GM12878 (cell line): ENCODE measurements around the gene PSME3IP1.
"Not testable (repeated sequence)": the region's sequence is repeated elsewhere in the genome, so short reads cannot be mapped to it uniquely, and the experiment has no call there.

Experiments used
- CHD2 ChIP-seq: IDR thresholded peaks from 2 replicates; pipeline ENCODE4 v1.6.1; 2011; ENCODE audit warnings: low read depth, low read length, improper control_type of control experiment, borderline replicate concordance
- CTCF ChIP-seq, 3 experiments: IDR thresholded peaks in 2 of 3; conservative IDR thresholded peaks in 1 of 3; 2 replicates each; pipeline ENCODE4 v1.5.1; 2011; ENCODE audit warnings: low read depth in 3 of 3, low read length in 3 of 3, mild to moderate bottlenecking in 3 of 3, control low read depth in 2 of 3, moderate library complexity in 2 of 3, inconsistent platforms in 1 of 3, mixed read lengths in 1 of 3; ENCODE audit not compliant: control insufficient read depth in 2 of 3, insufficient read depth in 1 of 3; ENCODE audit errors: extremely low read depth in 1 of 3
- POLR2A ChIP-seq: IDR thresholded peaks from 2 replicates; pipeline ENCODE4 v1.6.1; 2011; ENCODE audit warnings: low read depth, mild to moderate bottlenecking, low read length
- ZBTB4 ChIP-seq: fragments of 450-650 bp; formaldehyde crosslinking; IDR thresholded peaks from 2 replicates; pipeline ENCODE4 v1.4.0; 2022; ENCODE audit warnings: mild to moderate bottlenecking, moderate library complexity

- TF ChIP-seq ZBTB4 (CRISPR knock-in tag); CHD2; CTCF (IDR thresholded peaks at IDR 0.05 in 2 of 3, conservative IDR thresholded peaks at IDR 0.05 in 1 of 3; ENCODE audit: control insufficient read depth in 2 of 3, extremely low read depth in 1 of 3, insufficient read depth in 1 of 3, low read depth in 3 of 3, low read length in 3 of 3); POLR2A: not testable (repeated sequence)
Observed at GRCh38 chr16:57187902-57188710, 2.3 kb upstream of the PSME3IP1 start.
